Stimulated activated effector memory CD8-positive, alpha-beta T cell treated with anti-CD3 and anti-CD28 coated beads, Interleukin-12 subunit alpha, Interleukin-12 subunit beta, amount 100 ng/mL, for 72 hours (primary cell): ENCODE results near the gene BARHL2.

ENCODE experiments used
- ATAC-seq: fragments of 150-1000 bp; cut with Tn5 transposase; 2 replicates; pipeline ENCODE4 v1.10.0; 2021
- DNase-seq, 2 donors: peaks; one replicate each; pipeline ENCODE4 v3.0.0; 2021 to 2022; ENCODE audit warnings: low spot score in 2 of 2
- H3K27ac Mint-ChIP-seq: one replicate; pipeline ENCODE4 v1.8.0; 2022; ENCODE audit warnings: mild to moderate bottlenecking, mixed read lengths
- H3K36me3 Mint-ChIP-seq: one replicate; pipeline ENCODE4 v1.8.0; 2022; ENCODE audit warnings: mild to moderate bottlenecking, mixed read lengths
- H3K4me1 Mint-ChIP-seq: one replicate; pipeline ENCODE4 v1.8.0; 2022; ENCODE audit warnings: mixed read lengths
- H3K4me3 Mint-ChIP-seq: one replicate; pipeline ENCODE4 v1.8.0; 2022; ENCODE audit warnings: mild to moderate bottlenecking, mixed read lengths
- H3K9me3 Mint-ChIP-seq: one replicate; pipeline ENCODE4 v1.8.0; 2022; ENCODE audit warnings: mixed read lengths

The BARHL2 gene

GRCh38 chr1:90708236-90708786 lies 8.8 kb downstream of the BARHL2 start:
- Mint-ChIP-seq H3K9me3 (no peaks in the 10 kb centered on the region), H3K4me3 (no peak overlapping the region), H3K27ac (no peak overlapping the region), H3K4me1 (peaks cover 14% of the 10 kb centered on the region), H3K36me3 (peaks cover 6% of the 10 kb centered on the region)
- ATAC-seq (no peak), DNase-seq (no peak)

GRCh38 chr1:90707363-90707710 lies 9.8 kb downstream of the BARHL2 start:
- Mint-ChIP-seq H3K4me3 (peak overlapping the region; percentile 18), H3K4me1 (peaks cover 6% of the 10 kb centered on the region), H3K36me3 (peaks cover 6% of the 10 kb centered on the region), H3K27ac (no peak overlapping the region), H3K9me3 (no peaks in the 10 kb centered on the region)
- DNase-seq (peak in 1 of 2 donors; percentile 48), ATAC-seq (peak; percentile 45)

- H3K9me3 Mint-ChIP-seq, result no peaks in the 10 kb centered on the region
- H3K4me1 Mint-ChIP-seq, result peaks cover 6% of the 10 kb centered on the region
- peak overlapping the region; percentile 18 for H3K4me3 Mint-ChIP-seq
- H3K36me3 Mint-ChIP-seq, result peaks cover 6% of the 10 kb centered on the region
- peak in 1 of 2 donors; percentile 50 for DNase-seq
- peak; percentile 60 for ATAC-seq
- H3K27ac Mint-ChIP-seq, result no peak overlapping the region
Observed at GRCh38 chr1:90706437-90707362, 10.4 kb downstream of the BARHL2 start.

DNA sequence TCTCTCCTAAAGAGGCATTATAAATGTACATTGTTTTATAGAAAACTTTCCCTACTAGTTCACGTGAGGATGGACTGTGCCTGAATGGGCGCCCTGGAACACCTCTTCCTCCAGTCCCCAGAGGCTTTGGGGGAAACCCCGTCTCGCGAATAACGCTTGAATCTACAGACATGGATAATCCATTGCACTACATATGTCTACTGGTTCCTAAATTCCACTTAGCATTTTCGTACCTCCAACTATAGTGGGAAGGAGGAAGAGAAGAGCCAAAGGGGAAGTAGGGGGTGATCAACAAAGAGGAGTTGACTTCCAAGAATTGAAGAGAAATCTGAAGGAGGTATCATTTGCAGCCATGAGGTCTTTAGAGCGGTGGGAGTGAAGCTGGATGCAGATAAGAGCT lies 11.1 kb downstream of the BARHL2 start:
- Mint-ChIP-seq H3K36me3 (peaks cover 6% of the 10 kb centered on the region), H3K9me3 (no peaks in the 10 kb centered on the region), H3K4me3 (peak overlapping the region; percentile 18), H3K27ac (no peak overlapping the region), H3K4me1 (peaks cover 6% of the 10 kb centered on the region)
- no peak for ATAC-seq
- DNase-seq, result no peak

- Mint-ChIP-seq H3K27ac (no peak overlapping the region), H3K4me3 (no peak overlapping the region), H3K36me3 (peaks cover 6% of the 10 kb centered on the region), H3K9me3 (no peaks in the 10 kb centered on the region), H3K4me1 (peaks cover 6% of the 10 kb centered on the region)
- DNase-seq (no peak), ATAC-seq (no peak)
Observed at GRCh38 chr1:90704817-90705216, 12.3 kb downstream of the BARHL2 start.

- ATAC-seq, result no peak
- H3K36me3 Mint-ChIP-seq, result no peaks in the 10 kb centered on the region
- H3K4me3 Mint-ChIP-seq, result no peak overlapping the region
- no peak for DNase-seq
- no peaks in the 10 kb centered on the region for H3K9me3 Mint-ChIP-seq
- no peak overlapping the region for H3K27ac Mint-ChIP-seq
- H3K4me1 Mint-ChIP-seq, result no peaks in the 10 kb centered on the region
Observed at GRCh38 chr1:90694846-90695245, 22.3 kb downstream of the BARHL2 start.

GRCh38 chr1:90687747-90688146 lies 29.4 kb downstream of the BARHL2 start:
- no peaks in the 10 kb centered on the region for H3K9me3 Mint-ChIP-seq
- H3K4me3 Mint-ChIP-seq, result no peak overlapping the region
- no peak for ATAC-seq
- no peak for DNase-seq
- H3K27ac Mint-ChIP-seq, result no peak overlapping the region
- no peaks in the 10 kb centered on the region for H3K4me1 Mint-ChIP-seq
- H3K36me3 Mint-ChIP-seq, result no peaks in the 10 kb centered on the region

- Mint-ChIP-seq H3K27ac (no peak overlapping the region), H3K4me1 (no peaks in the 10 kb centered on the region), H3K4me3 (no peak overlapping the region), H3K36me3 (no peaks in the 10 kb centered on the region), H3K9me3 (peaks cover 15% of the 10 kb centered on the region)
- ATAC-seq (no peak), DNase-seq (no peak)
Observed at GRCh38 chr1:90675161-90675847, 41.8 kb downstream of the BARHL2 start.

DNA sequence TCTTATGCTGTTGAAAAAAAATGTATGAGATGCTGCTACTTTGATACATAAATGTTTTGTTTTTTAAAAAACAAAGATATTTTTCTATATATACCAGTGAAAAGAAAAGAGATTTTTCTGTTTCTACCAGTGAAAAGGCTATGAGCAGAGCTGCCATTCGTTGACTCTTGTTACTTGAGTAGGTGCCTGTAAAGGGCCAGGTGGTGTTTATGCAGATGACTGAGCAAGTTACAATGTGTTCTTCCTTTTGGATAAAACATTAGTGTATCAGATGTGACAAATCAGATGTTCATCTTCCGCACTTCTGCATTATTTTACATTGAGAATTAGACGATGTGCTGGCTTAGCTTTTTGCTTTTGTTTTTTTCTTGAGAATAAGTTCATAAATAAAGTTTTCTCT lies 45.4 kb downstream of the BARHL2 start:
- Mint-ChIP-seq H3K27ac (no peak overlapping the region), H3K36me3 (no peaks in the 10 kb centered on the region), H3K4me1 (no peaks in the 10 kb centered on the region), H3K4me3 (no peak overlapping the region), H3K9me3 (peaks cover 13% of the 10 kb centered on the region)
- DNase-seq (no peak), ATAC-seq (no peak)

GRCh38 chr1:90671251-90671650 lies 45.9 kb downstream of the BARHL2 start:
- H3K4me3 Mint-ChIP-seq, result no peak overlapping the region
- no peaks in the 10 kb centered on the region for H3K36me3 Mint-ChIP-seq
- H3K9me3 Mint-ChIP-seq, result peaks cover 13% of the 10 kb centered on the region
- H3K4me1 Mint-ChIP-seq, result no peaks in the 10 kb centered on the region
- H3K27ac Mint-ChIP-seq, result no peak overlapping the region
- ATAC-seq, result no peak
- no peak for DNase-seq
